ENCODE results near the gene CADPS2. TPM values are rescaled to one million over a fixed set of nuclear protein-coding genes. Genes with fewer than 3 reads are reported as not detected.
A peak's percentile ranks its signal among the peaks of the same experiment; 100 is the strongest.

CADPS2 gene
- total RNA-seq, 1 experiment from 2014 or later, result 12.2 TPM

DNA sequence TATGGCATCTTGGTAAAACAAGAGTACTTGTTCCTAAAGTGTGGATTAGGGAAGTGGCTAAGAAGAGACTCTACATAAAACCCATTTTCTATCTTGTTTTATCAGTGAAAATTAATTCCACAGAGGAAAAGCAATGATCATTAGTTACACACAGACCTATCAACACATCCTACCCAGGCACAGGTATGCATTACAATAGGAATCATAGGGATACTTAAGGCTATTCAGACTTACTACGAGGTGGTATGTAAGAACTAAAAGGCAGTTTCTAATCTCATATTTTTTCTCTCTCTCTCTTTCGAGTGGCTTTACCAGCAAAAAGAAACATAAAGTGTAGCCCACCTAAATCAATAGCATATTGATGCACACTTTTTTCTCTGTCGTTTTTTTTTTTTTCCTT lies 415.4 kb downstream of the CADPS2 start:
- TF ChIP-seq ZNF121 (CRISPR knock-in tag; IDR thresholded peaks at IDR 0.05) (no peak), MYBL2 (CRISPR knock-in tag; IDR thresholded peaks at IDR 0.05) (no peak), IRF1 (CRISPR knock-in tag; IDR thresholded peaks at IDR 0.05) (no peak)
- POLR2A ChIA-PET, result no interaction called here
- Mint-ChIP-seq H3K27ac (no peak overlapping the region), H3K4me3 (no peak overlapping the region), H3K9me3 (no peaks in the 10 kb centered on the region), H3K4me1 (peaks cover 71% of the 10 kb centered on the region), H3K27me3 (ENCODE audit: low read depth) (no peaks in the 10 kb centered on the region), H3K36me3 (no peaks in the 10 kb centered on the region)
- ATAC-seq, result peak; percentile 55
- no peak for DNase-seq (ENCODE audit: low spot score)
- CTCF ChIA-PET, result no interaction called here

DNA sequence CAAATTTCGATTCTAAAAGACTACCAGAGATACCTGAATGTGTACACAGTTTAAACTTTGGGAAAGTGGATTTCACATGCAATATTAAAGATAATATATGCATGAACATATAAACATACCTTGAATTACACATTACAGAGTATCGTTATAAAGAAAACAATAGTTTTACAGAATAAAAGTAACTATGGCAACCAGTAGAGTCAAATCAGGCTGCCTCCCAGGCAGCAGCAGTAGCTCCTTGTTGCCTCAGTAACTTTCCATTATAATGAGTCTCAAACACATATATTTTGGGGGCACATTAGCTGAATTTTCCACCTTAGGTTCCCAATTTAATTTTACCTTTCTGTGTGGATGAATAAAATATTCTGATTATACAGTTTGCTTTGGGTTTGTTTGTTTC lies 417.3 kb downstream of the CADPS2 start:
- no peaks in the 10 kb centered on the region for H3K9me3 Mint-ChIP-seq
- no peaks in the 10 kb centered on the region for H3K36me3 Mint-ChIP-seq
- TF ChIP-seq E2F5 (CRISPR knock-in tag; IDR thresholded peaks at IDR 0.05) (no peak), TEAD1 (CRISPR knock-in tag; IDR thresholded peaks at IDR 0.05) (no peak), TP53 (CRISPR knock-in tag; IDR thresholded peaks at IDR 0.05) (no peak), TEAD4 (CRISPR knock-in tag; IDR thresholded peaks at IDR 0.05) (no peak), OVOL2 (CRISPR knock-in tag; IDR thresholded peaks at IDR 0.05; ENCODE audit: borderline replicate concordance) (no peak), PRRX2 (CRISPR knock-in tag; IDR thresholded peaks at IDR 0.05) (no peak), NR2C2 (CRISPR knock-in tag; IDR thresholded peaks at IDR 0.05) (no peak), CREM (CRISPR knock-in tag; IDR thresholded peaks at IDR 0.05) (no peak), JAZF1 (CRISPR knock-in tag; IDR thresholded peaks at IDR 0.05) (no peak), ATF2 (CRISPR knock-in tag; IDR thresholded peaks at IDR 0.05; ENCODE audit: borderline replicate concordance, low read depth) (no peak), ZNF263 (CRISPR knock-in tag; IDR thresholded peaks at IDR 0.05; ENCODE audit: low read depth) (no peak), PREB (CRISPR knock-in tag; IDR thresholded peaks at IDR 0.05; ENCODE audit: borderline replicate concordance) (no peak), FOXP1 (CRISPR knock-in tag; IDR thresholded peaks at IDR 0.05; ENCODE audit: borderline replicate concordance) (no peak), SP1 (CRISPR knock-in tag; conservative IDR thresholded peaks at IDR 0.05) (no peak), ZNF416 (CRISPR knock-in tag; IDR thresholded peaks at IDR 0.05) (no peak), NFE2L1 (CRISPR knock-in tag; IDR thresholded peaks at IDR 0.05) (no peak), CDX4 (CRISPR knock-in tag; IDR thresholded peaks at IDR 0.05; ENCODE audit: borderline replicate concordance) (no peak), ATF6 (CRISPR knock-in tag; IDR thresholded peaks at IDR 0.05) (no peak)
- TF ChIP-seq, protein P1, sequence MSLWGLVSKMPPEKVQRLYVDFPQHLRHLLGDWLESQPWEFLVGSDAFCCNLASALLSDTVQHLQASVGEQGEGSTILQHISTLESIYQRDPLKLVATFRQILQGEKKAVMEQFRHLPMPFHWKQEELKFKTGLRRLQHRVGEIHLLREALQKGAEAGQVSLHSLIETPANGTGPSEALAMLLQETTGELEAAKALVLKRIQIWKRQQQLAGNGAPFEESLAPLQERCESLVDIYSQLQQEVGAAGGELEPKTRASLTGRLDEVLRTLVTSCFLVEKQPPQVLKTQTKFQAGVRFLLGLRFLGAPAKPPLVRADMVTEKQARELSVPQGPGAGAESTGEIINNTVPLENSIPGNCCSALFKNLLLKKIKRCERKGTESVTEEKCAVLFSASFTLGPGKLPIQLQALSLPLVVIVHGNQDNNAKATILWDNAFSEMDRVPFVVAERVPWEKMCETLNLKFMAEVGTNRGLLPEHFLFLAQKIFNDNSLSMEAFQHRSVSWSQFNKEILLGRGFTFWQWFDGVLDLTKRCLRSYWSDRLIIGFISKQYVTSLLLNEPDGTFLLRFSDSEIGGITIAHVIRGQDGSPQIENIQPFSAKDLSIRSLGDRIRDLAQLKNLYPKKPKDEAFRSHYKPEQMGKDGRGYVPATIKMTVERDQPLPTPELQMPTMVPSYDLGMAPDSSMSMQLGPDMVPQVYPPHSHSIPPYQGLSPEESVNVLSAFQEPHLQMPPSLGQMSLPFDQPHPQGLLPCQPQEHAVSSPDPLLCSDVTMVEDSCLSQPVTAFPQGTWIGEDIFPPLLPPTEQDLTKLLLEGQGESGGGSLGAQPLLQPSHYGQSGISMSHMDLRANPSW (CRISPR knock-in tag; conservative IDR thresholded peaks at IDR 0.05; ENCODE audit: low read depth), result no peak
- TF ChIP-seq, protein P2, sequence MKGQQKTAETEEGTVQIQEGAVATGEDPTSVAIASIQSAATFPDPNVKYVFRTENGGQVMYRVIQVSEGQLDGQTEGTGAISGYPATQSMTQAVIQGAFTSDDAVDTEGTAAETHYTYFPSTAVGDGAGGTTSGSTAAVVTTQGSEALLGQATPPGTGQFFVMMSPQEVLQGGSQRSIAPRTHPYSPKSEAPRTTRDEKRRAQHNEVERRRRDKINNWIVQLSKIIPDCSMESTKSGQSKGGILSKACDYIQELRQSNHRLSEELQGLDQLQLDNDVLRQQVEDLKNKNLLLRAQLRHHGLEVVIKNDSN (CRISPR knock-in tag; IDR thresholded peaks at IDR 0.05), result no peak
- POLR2A ChIA-PET, result no interaction called here
- CTCF ChIA-PET, result interaction anchor here (0.6 to 1.0 kb wide), 3 partner anchors 11 to 154 kb away, joined by 3 read pairs; no protein-coding TSS in a partner anchor
- peak overlapping the region; percentile 35 for H3K27ac Mint-ChIP-seq
- peaks cover 61% of the 10 kb centered on the region for H3K4me1 Mint-ChIP-seq
- H3K27me3 Mint-ChIP-seq (ENCODE audit: low read depth), result no peaks in the 10 kb centered on the region
- no peak overlapping the region for H3K4me3 Mint-ChIP-seq
- DNase-seq (ENCODE audit: low spot score) (no peak), ATAC-seq (peak; percentile 49)

Measured in WTC11 (cell line).